Measurements from ENCODE around the gene SGCD.
"Not testable (repeated sequence)": the region's sequence is repeated elsewhere in the genome, so short reads cannot be mapped to it uniquely, and the experiment has no call there.

Gene SGCD

GRCh38 chr5:156641686-156642085, 314.7 kb downstream of the SGCD start:
- Histone ChIP-seq H3K79me2 (no peaks in the 10 kb centered on the region), H3K36me3 (ENCODE audit: control insufficient read depth, insufficient read depth, low read length) (no peaks in the 10 kb centered on the region), H3K27me3 (ENCODE audit: control insufficient read depth, insufficient read depth, low read length) (no peaks in the 10 kb centered on the region), H3K4me3 (ENCODE audit: low read depth, low read length) (no peak overlapping the region), H3K4me1 (peaks cover 7% of the 10 kb centered on the region), H3K27ac (no peak overlapping the region), H3K9ac (no peak overlapping the region), H3K9me3 (ENCODE audit: control insufficient read depth, low read length) (no peaks in the 10 kb centered on the region), H3K4me2 (ENCODE audit: low read length) (no peak overlapping the region), H2AFZ (no peak overlapping the region)
- no peak for TF ChIP-seq CTCF (IDR thresholded peaks at IDR 0.05)

GRCh38 chr5:156647034-156647451, 320.1 kb downstream of the SGCD start:
- Histone ChIP-seq H2AFZ (no peak overlapping the region), H3K27me3 (ENCODE audit: control insufficient read depth, insufficient read depth, low read length) (no peaks in the 10 kb centered on the region), H3K36me3 (ENCODE audit: control insufficient read depth, insufficient read depth, low read length) (no peaks in the 10 kb centered on the region), H3K27ac (no peak overlapping the region), H3K4me1 (peaks cover 7% of the 10 kb centered on the region), H3K79me2 (no peaks in the 10 kb centered on the region), H3K4me3 (ENCODE audit: low read depth, low read length) (no peak overlapping the region), H3K4me2 (ENCODE audit: low read length) (no peak overlapping the region), H3K9ac (no peak overlapping the region), H3K9me3 (ENCODE audit: control insufficient read depth, low read length) (no peaks in the 10 kb centered on the region)
- no peak for TF ChIP-seq CTCF (IDR thresholded peaks at IDR 0.05)

GRCh38 chr5:156654444-156654843, 327.5 kb downstream of the SGCD start:
- no peaks in the 10 kb centered on the region for H3K36me3 ChIP-seq (ENCODE audit: control insufficient read depth, insufficient read depth, low read length)
- H3K9me3 ChIP-seq (ENCODE audit: control insufficient read depth, low read length), result no peaks in the 10 kb centered on the region
- no peak overlapping the region for H2AFZ ChIP-seq
- no peak overlapping the region for H3K4me2 ChIP-seq (ENCODE audit: low read length)
- TF ChIP-seq CTCF (IDR thresholded peaks at IDR 0.05), result no peak
- no peaks in the 10 kb centered on the region for H3K27me3 ChIP-seq (ENCODE audit: control insufficient read depth, insufficient read depth, low read length)
- no peak overlapping the region for H3K9ac ChIP-seq
- H3K79me2 ChIP-seq, result peaks cover 6% of the 10 kb centered on the region
- no peak overlapping the region for H3K4me3 ChIP-seq (ENCODE audit: low read depth, low read length)
- H3K4me1 ChIP-seq, result no peaks in the 10 kb centered on the region
- no peak overlapping the region for H3K27ac ChIP-seq

GRCh38 chr5:156655732-156656131, 328.8 kb downstream of the SGCD start:
- Histone ChIP-seq H3K9ac (no peak overlapping the region), H3K4me3 (ENCODE audit: low read depth, low read length) (no peak overlapping the region), H3K27ac (no peak overlapping the region), H2AFZ (no peak overlapping the region), H3K27me3 (ENCODE audit: control insufficient read depth, insufficient read depth, low read length) (no peaks in the 10 kb centered on the region), H3K4me1 (no peaks in the 10 kb centered on the region), H3K4me2 (ENCODE audit: low read length) (no peak overlapping the region), H3K9me3 (ENCODE audit: control insufficient read depth, low read length) (no peaks in the 10 kb centered on the region), H3K36me3 (ENCODE audit: control insufficient read depth, insufficient read depth, low read length) (no peaks in the 10 kb centered on the region), H3K79me2 (peaks cover 6% of the 10 kb centered on the region)
- TF ChIP-seq CTCF (IDR thresholded peaks at IDR 0.05), result no peak

GRCh38 chr5:156664832-156665231, 337.9 kb downstream of the SGCD start:
- not testable (repeated sequence) for H3K9me3 ChIP-seq (ENCODE audit: control insufficient read depth, low read length); H3K4me1 ChIP-seq; H3K79me2 ChIP-seq; H3K4me2 ChIP-seq (ENCODE audit: low read length); H3K27me3 ChIP-seq (ENCODE audit: control insufficient read depth, insufficient read depth, low read length); H3K4me3 ChIP-seq (ENCODE audit: low read depth, low read length); H3K9ac ChIP-seq; H3K36me3 ChIP-seq (ENCODE audit: control insufficient read depth, insufficient read depth, low read length); H2AFZ ChIP-seq; H3K27ac ChIP-seq

GRCh38 chr5:156666686-156667085, 339.7 kb downstream of the SGCD start:
- not testable (repeated sequence) for H2AFZ ChIP-seq; H3K79me2 ChIP-seq; H3K4me1 ChIP-seq; H3K4me3 ChIP-seq (ENCODE audit: low read depth, low read length); H3K36me3 ChIP-seq (ENCODE audit: control insufficient read depth, insufficient read depth, low read length); H3K9ac ChIP-seq; H3K27ac ChIP-seq; H3K27me3 ChIP-seq (ENCODE audit: control insufficient read depth, insufficient read depth, low read length); H3K4me2 ChIP-seq (ENCODE audit: low read length); H3K9me3 ChIP-seq (ENCODE audit: control insufficient read depth, low read length)
